ENCODE measurements around the gene ZDHHC21. TPM values are rescaled to one million over a fixed set of nuclear protein-coding genes. Genes with fewer than 3 reads are reported as not detected.

The ZDHHC21 gene
- polyA plus RNA-seq, 3 donors = 0.34 to 2.0 (median 1.0) TPM

DNA sequence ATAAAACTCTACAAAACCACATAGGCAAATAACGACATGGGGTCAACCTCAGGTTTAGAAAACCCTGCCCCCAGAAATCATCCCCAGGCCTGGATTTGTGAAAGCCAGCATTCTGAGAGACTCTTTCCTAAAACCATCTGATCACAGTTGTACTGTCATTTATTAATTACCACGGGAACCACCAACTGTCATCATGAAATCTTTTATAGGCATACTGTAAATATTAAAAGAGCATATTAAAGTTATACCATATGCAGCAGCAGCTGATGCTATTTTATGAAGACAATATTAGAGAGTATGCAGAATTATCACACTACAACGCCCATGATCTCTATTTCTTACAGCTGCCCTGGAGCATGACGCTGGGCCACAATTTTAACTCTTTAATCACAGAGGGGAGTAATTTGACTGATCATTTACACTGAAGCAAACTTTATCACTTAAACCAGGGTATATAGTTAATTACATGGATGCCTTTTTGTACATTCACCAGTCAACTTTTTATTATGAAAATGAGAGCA is 9.0 kb upstream of the ZDHHC21 start:
- H4K20me1 ChIP-seq (ENCODE audit: insufficient read depth, low read length) = no peaks in the 10 kb centered on the region
- H3K4me3 ChIP-seq (replicated peaks in 1 of 3; ENCODE audit: low read depth in 2 of 3, low read length in 3 of 3) = no peak overlapping the region
- no peak overlapping the region for H2AFZ ChIP-seq (ENCODE audit: insufficient read depth, low read depth, low read length, poor library complexity, severe bottlenecking)
- Mint-ChIP-seq H3K27ac (no peak overlapping the region), H3K4me3 (peak overlapping the region in 1 of 2 donors; percentile 1), H3K27me3 (ENCODE audit: low read depth in 3 of 3) (peaks cover 20 to 37% (median 22%) of the 10 kb centered on the region in 3 donors), H3K9me3 (peaks cover 12 to 36% (median 26%) of the 10 kb centered on the region in 7 donors), H3K36me3 (no peaks in the 10 kb centered on the region), H3K4me1 (peaks cover 4% of the 10 kb centered on the region)
- intact Hi-C loops (cut with micrococcal nuclease) = no loop called here
- H3K4me2 ChIP-seq (replicated peaks; ENCODE audit: extremely low read depth, low read length, poor library complexity, severe bottlenecking) = no peak overlapping the region
- TF ChIP-seq, protein P1, sequence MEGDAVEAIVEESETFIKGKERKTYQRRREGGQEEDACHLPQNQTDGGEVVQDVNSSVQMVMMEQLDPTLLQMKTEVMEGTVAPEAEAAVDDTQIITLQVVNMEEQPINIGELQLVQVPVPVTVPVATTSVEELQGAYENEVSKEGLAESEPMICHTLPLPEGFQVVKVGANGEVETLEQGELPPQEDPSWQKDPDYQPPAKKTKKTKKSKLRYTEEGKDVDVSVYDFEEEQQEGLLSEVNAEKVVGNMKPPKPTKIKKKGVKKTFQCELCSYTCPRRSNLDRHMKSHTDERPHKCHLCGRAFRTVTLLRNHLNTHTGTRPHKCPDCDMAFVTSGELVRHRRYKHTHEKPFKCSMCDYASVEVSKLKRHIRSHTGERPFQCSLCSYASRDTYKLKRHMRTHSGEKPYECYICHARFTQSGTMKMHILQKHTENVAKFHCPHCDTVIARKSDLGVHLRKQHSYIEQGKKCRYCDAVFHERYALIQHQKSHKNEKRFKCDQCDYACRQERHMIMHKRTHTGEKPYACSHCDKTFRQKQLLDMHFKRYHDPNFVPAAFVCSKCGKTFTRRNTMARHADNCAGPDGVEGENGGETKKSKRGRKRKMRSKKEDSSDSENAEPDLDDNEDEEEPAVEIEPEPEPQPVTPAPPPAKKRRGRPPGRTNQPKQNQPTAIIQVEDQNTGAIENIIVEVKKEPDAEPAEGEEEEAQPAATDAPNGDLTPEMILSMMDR (IDR thresholded peaks at IDR 0.05) = no peak
- no CpG with 5 or more reads among the region's 4 CpGs for WGBS (ENCODE audit: insufficient coverage)
- H3K9ac ChIP-seq (ENCODE audit: insufficient read depth, low read length, poor library complexity, severe bottlenecking) = no peak overlapping the region
- no peak overlapping the region for H3K27ac ChIP-seq (ENCODE audit: low read depth in 1 of 2, low read length in 2 of 2)
- peaks cover 11 to 30% of the 10 kb centered on the region in 2 donors for H3K9me3 ChIP-seq (replicated peaks in 1 of 2; ENCODE audit: control insufficient read depth in 1 of 2, insufficient read depth in 1 of 2, low read length in 2 of 2)
- H3K4me1 ChIP-seq (ENCODE audit: control insufficient read depth in 1 of 2, insufficient read depth in 2 of 2, low read length in 2 of 2) = no peaks in the 10 kb centered on the region
- no peak for DNase-seq
- no peaks in the 10 kb centered on the region for H3K36me3 ChIP-seq (replicated peaks in 1 of 2; ENCODE audit: control insufficient read depth in 1 of 2, insufficient read depth in 2 of 2, low read length in 2 of 2)
- no peaks in the 10 kb centered on the region for H3K79me2 ChIP-seq (ENCODE audit: insufficient read depth, low read length)
- H3K27me3 ChIP-seq (ENCODE audit: control insufficient read depth in 2 of 2, insufficient read depth in 2 of 2, low read length in 2 of 2) = peaks cover 38 to 62% of the 10 kb centered on the region in 2 donors

DNA sequence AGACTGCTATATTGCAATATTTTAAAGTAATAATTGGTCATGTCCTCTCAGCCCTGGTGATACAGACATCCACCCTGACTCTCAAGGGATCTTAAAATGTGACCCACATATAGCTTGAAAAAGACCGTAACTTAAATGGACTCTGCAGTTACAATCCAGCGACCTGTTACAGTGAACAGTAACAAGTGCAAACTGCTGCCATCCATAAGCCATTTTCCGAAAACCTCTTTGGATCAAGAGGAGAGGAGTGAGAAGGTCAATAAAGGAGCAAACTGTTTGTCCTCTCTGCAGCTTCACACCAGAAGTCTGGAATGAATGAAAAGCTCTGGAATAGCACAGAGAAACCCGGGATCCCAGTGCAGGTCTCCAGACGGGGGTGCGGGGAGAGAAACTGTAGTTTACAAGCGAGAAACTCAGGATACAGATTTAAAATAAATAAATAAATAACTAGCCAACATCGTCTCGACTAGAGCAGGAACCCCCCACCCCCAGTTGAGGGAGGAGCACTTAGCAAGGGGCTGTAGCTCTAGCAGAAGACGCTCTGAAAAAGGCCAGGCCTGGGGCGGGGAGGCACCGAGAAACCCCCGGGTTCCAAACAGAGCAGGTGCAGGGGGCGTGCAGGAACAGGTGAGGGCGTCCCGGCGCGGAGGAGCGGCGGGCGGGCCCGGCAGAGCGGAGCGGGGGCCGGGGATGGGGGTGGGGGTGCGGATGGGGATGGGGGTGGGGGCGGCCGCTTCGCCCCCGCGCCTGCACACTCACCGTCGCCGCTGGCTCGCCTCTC is 572 bp downstream of the ZDHHC21 start:
- Histone ChIP-seq H2AFZ (ENCODE audit: insufficient read depth, low read depth, low read length, poor library complexity, severe bottlenecking) (peak overlapping the region; percentile 85), H3K4me2 (replicated peaks; ENCODE audit: extremely low read depth, low read length, poor library complexity, severe bottlenecking) (peak overlapping the region; percentile 82), H3K9ac (ENCODE audit: insufficient read depth, low read length, poor library complexity, severe bottlenecking) (peak overlapping the region; percentile 64), H3K4me1 (ENCODE audit: control insufficient read depth in 1 of 2, insufficient read depth in 2 of 2, low read length in 2 of 2) (peaks cover 12 to 20% of the 10 kb centered on the region in 2 donors), H3K79me2 (ENCODE audit: insufficient read depth, low read length) (no peaks in the 10 kb centered on the region), H3K27me3 (ENCODE audit: control insufficient read depth in 2 of 2, insufficient read depth in 2 of 2, low read length in 2 of 2) (peaks cover 20 to 43% of the 10 kb centered on the region in 2 donors), H3K36me3 (replicated peaks in 1 of 2; ENCODE audit: control insufficient read depth in 1 of 2, insufficient read depth in 2 of 2, low read length in 2 of 2) (no peaks in the 10 kb centered on the region), H4K20me1 (ENCODE audit: insufficient read depth, low read length) (no peaks in the 10 kb centered on the region), H3K27ac (ENCODE audit: low read depth in 1 of 2, low read length in 2 of 2) (peak overlapping the region in 1 of 2 donors; percentile 9), H3K9me3 (replicated peaks in 1 of 2; ENCODE audit: control insufficient read depth in 1 of 2, insufficient read depth in 1 of 2, low read length in 2 of 2) (no peaks in the 10 kb centered on the region), H3K4me3 (replicated peaks in 1 of 3; ENCODE audit: low read depth in 2 of 3, low read length in 3 of 3) (peak overlapping the region; percentile 46 to 80 (median 56))
- H3K4me3 Mint-ChIP-seq = peak overlapping the region; percentile 95 to 96
- peaks cover 27% of the 10 kb centered on the region for H3K4me1 Mint-ChIP-seq
- intact Hi-C loops (cut with micrococcal nuclease) = no loop called here
- DNase-seq = peak in 1 of 3 donors; percentile 4
- peaks cover 19 to 39% (median 25%) of the 10 kb centered on the region in 3 donors for H3K27me3 Mint-ChIP-seq (ENCODE audit: low read depth in 3 of 3)
- peak overlapping the region in 2 of 7 donors; percentile 12 to 42 for H3K27ac Mint-ChIP-seq
- TF ChIP-seq, protein P1 (IDR thresholded peaks at IDR 0.05) = no peak
- peaks cover 18% of the 10 kb centered on the region in 2 donors for H3K36me3 Mint-ChIP-seq
- peaks cover 0 to 5% (median 0%) of the 10 kb centered on the region in 7 donors for H3K9me3 Mint-ChIP-seq
- WGBS (ENCODE audit: insufficient coverage) = 8% methylated on average over 2 of the region's 35 CpGs

Measured in CD14-positive monocyte (primary cell).